GM23338 (cell line): ENCODE results near the gene LRRC8B. TPM values are rescaled to one million over a fixed set of nuclear protein-coding genes. Genes with fewer than 3 reads are reported as not detected.
A peak's percentile ranks its signal among the peaks of the same experiment; 100 is the strongest.

Source experiments
- ATAC-seq: fragments of 200-7000 bp; cut with Tn5 transposase; 3 replicates; pipeline ENCODE4 v1.9.1; 2020
- DNase-seq: peaks from one replicate; pipeline ENCODE4 v3.0.0-alpha.2; 2015; ENCODE audit warnings: low spot score
- H2AFZ ChIP-seq: fragments of 200-600 bp; sonication (generic); 2 replicates; pipeline ENCODE4 v1.8.0; 2016; ENCODE audit warnings: antibody characterized with exemption, mild to moderate bottlenecking, moderate library complexity
- H3F3A ChIP-seq: fragments of 200-600 bp; sonication (generic); replicated peaks from 2 replicates; pipeline ENCODE4 v1.8.0; 2017; ENCODE audit warnings: antibody characterized with exemption, mixed run types, low read depth
- H3K27ac ChIP-seq: fragments of 200-600 bp; sonication (generic); 2 replicates; pipeline ENCODE4 v1.6.1; 2016; ENCODE audit warnings: low read depth
- H3K27me3 ChIP-seq: fragments of 200-600 bp; sonication (generic); 2 replicates; pipeline ENCODE4 v1.8.0; 2016; ENCODE audit warnings: mild to moderate bottlenecking, mixed run types, moderate library complexity; ENCODE audit not compliant: insufficient read depth
- H3K36me3 ChIP-seq: fragments of 200-600 bp; sonication (generic); 2 replicates; pipeline ENCODE4 v1.8.0; 2016; ENCODE audit warnings: mild to moderate bottlenecking; ENCODE audit not compliant: insufficient read depth
- H3K4me1 ChIP-seq: fragments of 200-600 bp; sonication (generic); 2 replicates; pipeline ENCODE4 v1.8.0; 2016; ENCODE audit warnings: mild to moderate bottlenecking, moderate library complexity; ENCODE audit not compliant: insufficient read depth
- H3K4me2 ChIP-seq: fragments of 200-600 bp; sonication (generic); 2 replicates; pipeline ENCODE4 v1.7.1; 2017; ENCODE audit warnings: mixed run types
- H3K4me3 ChIP-seq: fragments of 200-600 bp; sonication (generic); 2 replicates; pipeline ENCODE4 v1.6.1; 2016; ENCODE audit warnings: mixed run types
- H3K79me2 ChIP-seq: fragments of 200-600 bp; sonication (generic); replicated peaks from 2 replicates; pipeline ENCODE4 v1.8.0; 2017; ENCODE audit warnings: mild to moderate bottlenecking; ENCODE audit not compliant: insufficient read depth
- H3K9me2 ChIP-seq: fragments of 200-600 bp; sonication (generic); 2 replicates; pipeline ENCODE4 v1.8.0; 2017; ENCODE audit not compliant: insufficient read depth
- H4K20me1 ChIP-seq: fragments of 200-600 bp; sonication (generic); replicated peaks from 2 replicates; pipeline ENCODE4 v1.8.0; 2017; ENCODE audit warnings: mild to moderate bottlenecking; ENCODE audit not compliant: insufficient read depth
- H3K27ac Mint-ChIP-seq: 2 replicates; pipeline ENCODE4 v1.8.0; 2020; ENCODE audit warnings: inconsistent platforms, mild to moderate bottlenecking, moderate library complexity, mixed read lengths
- H3K27me3 Mint-ChIP-seq: 3 replicates; pipeline ENCODE4 v1.8.0; 2022; ENCODE audit warnings: low read depth, mild to moderate bottlenecking, moderate library complexity, mixed read lengths, inconsistent platforms; ENCODE audit not compliant: insufficient read depth, poor library complexity
- H3K36me3 Mint-ChIP-seq: 3 replicates; pipeline ENCODE4 v1.8.0; 2021; ENCODE audit warnings: low read depth, mild to moderate bottlenecking, inconsistent platforms, moderate library complexity, mixed read lengths
- H3K4me1 Mint-ChIP-seq: 3 replicates; pipeline ENCODE4 v1.8.0; 2020; ENCODE audit warnings: mild to moderate bottlenecking, inconsistent platforms, mixed read lengths
- H3K4me3 Mint-ChIP-seq: 3 replicates; pipeline ENCODE4 v1.8.0; 2021; ENCODE audit warnings: moderate library complexity, mild to moderate bottlenecking, inconsistent platforms, mixed read lengths
- H3K9me3 Mint-ChIP-seq: 3 replicates; pipeline ENCODE4 v1.8.0; 2020; ENCODE audit warnings: moderate library complexity, mild to moderate bottlenecking, inconsistent platforms, mixed read lengths
- CREB1 ChIP-seq: fragments of 250-450 bp; sonication (Bioruptor Pico); IDR thresholded peaks from 2 replicates; pipeline ENCODE4 v1.5.0; 2020; ENCODE audit warnings: low read depth, mild to moderate bottlenecking, moderate library complexity
- EZH2 ChIP-seq: fragments of 200-600 bp; sonication (generic); IDR thresholded peaks from one replicate; pipeline ENCODE4 v1.8.0; 2017; ENCODE audit warnings: antibody characterized with exemption, mild to moderate bottlenecking, low read depth; ENCODE audit not compliant: unreplicated experiment
- EZH2phosphoT487 ChIP-seq: fragments of 200-600 bp; sonication (generic); IDR thresholded peaks from one replicate; pipeline ENCODE4 v1.8.1; 2018; ENCODE audit warnings: antibody characterized with exemption; ENCODE audit not compliant: unreplicated experiment
- NANOG ChIP-seq: IDR thresholded peaks from 2 replicates; pipeline ENCODE4 v1.6.1; 2016; ENCODE audit warnings: antibody characterized with exemption, borderline replicate concordance
- POLR2AphosphoS5 ChIP-seq: IDR thresholded peaks from 2 replicates; pipeline ENCODE4 v1.6.1; 2016; ENCODE audit warnings: antibody characterized with exemption, low read depth
- ZNF331 ChIP-seq: fragments of 250-450 bp; sonication (Bioruptor Pico); IDR thresholded peaks from 2 replicates; pipeline ENCODE4 v1.5.0; 2020; ENCODE audit warnings: low read depth, mild to moderate bottlenecking, moderate library complexity
- long read RNA-seq: library from polyadenylated mRNA; unstranded; transcript quantifications from one replicate; pipeline ENCODE4 v2.0.0, GENCODE V29; 2020; ENCODE audit not compliant: unreplicated experiment
- polyA plus RNA-seq: library from polyadenylated mRNA; unstranded; fragments of >200 nt; fragmentation: Nextera tagmentation; extraction: Ambion mirVana; gene quantifications from 2 replicates; pipeline ENCODE4 v1.2.1, GENCODE V29; 2016
- total RNA-seq: library from RNA; depleted of rRNA; stranded (reverse); fragments of >200 nt; shearing (Covaris generic); gene quantifications from 2 replicates; pipeline ENCODE4 v1.2.3, GENCODE V29; 2014; rRNA removed
- TF ChIP-seq, protein P1 (sequence below): fragments of 250-450 bp; sonication (Bioruptor Pico); IDR thresholded peaks from 2 replicates; pipeline ENCODE4 v1.5.0; 2020; ENCODE audit warnings: mild to moderate bottlenecking, moderate library complexity
- TF ChIP-seq, protein P2 (sequence below): IDR thresholded peaks from 2 replicates; pipeline ENCODE4 v1.6.1; 2016; ENCODE audit warnings: antibody characterized with exemption
- TF ChIP-seq, protein P3 (sequence below): IDR thresholded peaks from one replicate; pipeline ENCODE4 v1.6.1; 2018; ENCODE audit warnings: antibody characterized with exemption; ENCODE audit not compliant: unreplicated experiment

LRRC8B gene
- total RNA-seq (26.5 and 37.6 TPM in 2 replicates), polyA plus RNA-seq (7.5 and 9.0 TPM in 2 replicates)
- long read RNA-seq, full-length matches to known transcripts, result 3 of 6 reads
- long read RNA-seq, partial matches to known transcripts, result 1 of 6 reads
- long read RNA-seq, other reads (novel, unspliced or antisense), result 2 of 6 reads

DNA sequence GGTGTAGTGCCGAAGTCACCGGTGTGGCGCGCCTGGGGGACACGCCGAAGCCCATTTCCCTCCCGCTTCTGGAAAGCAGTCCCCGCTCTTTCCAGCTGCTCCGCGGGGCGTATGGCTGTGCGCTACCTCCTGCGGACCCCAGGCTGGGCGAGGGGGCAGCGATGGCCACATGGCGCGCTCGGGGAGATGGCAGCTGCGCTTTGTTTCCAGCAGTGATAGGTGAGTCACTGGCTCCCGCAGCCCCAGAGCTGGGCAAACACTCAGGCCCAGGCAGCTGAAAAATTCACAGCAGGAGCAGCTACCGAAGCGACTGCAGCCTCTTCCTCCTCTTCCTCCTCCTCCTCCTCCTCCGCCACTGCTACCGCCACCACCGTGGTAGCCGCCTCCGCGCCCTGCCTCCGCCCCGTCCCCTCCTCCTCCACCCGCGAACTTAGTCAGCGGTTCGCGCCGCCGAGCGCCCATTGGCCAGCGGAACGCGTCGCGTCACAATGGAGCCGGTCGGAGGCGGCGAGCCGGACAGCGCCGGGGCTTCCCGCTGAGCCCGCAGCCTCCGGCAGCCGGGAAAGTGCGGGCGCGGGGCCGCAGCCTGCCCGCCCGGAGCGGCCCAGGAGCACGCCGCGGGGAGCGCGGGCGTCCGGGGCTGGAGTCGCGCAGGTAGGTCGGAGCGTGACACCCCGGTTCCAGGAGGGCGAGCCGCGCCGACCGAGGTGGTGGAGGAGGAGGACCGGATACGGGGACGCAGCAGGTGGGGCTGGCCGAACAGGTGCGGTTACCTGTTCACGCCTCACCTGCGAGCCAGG lies at the start of gene LRRC8B:
Gene LRRC8B, plus strand, starts transcription at position 461 of the 800 bp plus-strand sequence. CDS start 57,822 bp downstream, outside the sequence.
- peaks cover 11% of the 10 kb centered on the region; the same call in 2 of the 3 replicates for H3K9me3 Mint-ChIP-seq
- H3K36me3 ChIP-seq, result no peaks in the 10 kb centered on the region
- H3K4me1 Mint-ChIP-seq, result peaks cover 26% of the 10 kb centered on the region
- peak within 1 kb of the TSS; percentile 71 for H3K4me3 ChIP-seq
- DNase-seq (peak; percentile 91), ATAC-seq (peak; percentile 87)
- peaks cover 13% of the 10 kb centered on the region for H3K36me3 Mint-ChIP-seq
- H3K4me3 Mint-ChIP-seq, result peak within 1 kb of the TSS; percentile 87; the same call in 2 of the 3 replicates
- peak within 1 kb of the TSS; percentile 19; the same call in 1 of the 2 replicates for H2AFZ ChIP-seq
- H3K27ac Mint-ChIP-seq, result peak within 1 kb of the TSS; percentile 92
- H3K27me3 ChIP-seq, result no peaks in the 10 kb centered on the region
- H3K27me3 Mint-ChIP-seq, result peaks cover 10% of the 10 kb centered on the region
- H3F3A ChIP-seq, result 0 out of 2 replicates have a peak, but pooled peaks cover 8% of the 10 kb centered on the region
- peaks cover 11% of the 10 kb centered on the region; the same call in 1 of the 2 replicates for H4K20me1 ChIP-seq
- H3K27ac ChIP-seq, result peak within 1 kb of the TSS; percentile 93
- H3K79me2 ChIP-seq, result peaks cover 41% of the 10 kb centered on the region
- H3K9me2 ChIP-seq, result no peaks in the 10 kb centered on the region
- H3K4me1 ChIP-seq, result peaks cover 31% of the 10 kb centered on the region
- H3K4me2 ChIP-seq, result peak within 1 kb of the TSS; percentile 77
- TF ChIP-seq, protein P1, sequence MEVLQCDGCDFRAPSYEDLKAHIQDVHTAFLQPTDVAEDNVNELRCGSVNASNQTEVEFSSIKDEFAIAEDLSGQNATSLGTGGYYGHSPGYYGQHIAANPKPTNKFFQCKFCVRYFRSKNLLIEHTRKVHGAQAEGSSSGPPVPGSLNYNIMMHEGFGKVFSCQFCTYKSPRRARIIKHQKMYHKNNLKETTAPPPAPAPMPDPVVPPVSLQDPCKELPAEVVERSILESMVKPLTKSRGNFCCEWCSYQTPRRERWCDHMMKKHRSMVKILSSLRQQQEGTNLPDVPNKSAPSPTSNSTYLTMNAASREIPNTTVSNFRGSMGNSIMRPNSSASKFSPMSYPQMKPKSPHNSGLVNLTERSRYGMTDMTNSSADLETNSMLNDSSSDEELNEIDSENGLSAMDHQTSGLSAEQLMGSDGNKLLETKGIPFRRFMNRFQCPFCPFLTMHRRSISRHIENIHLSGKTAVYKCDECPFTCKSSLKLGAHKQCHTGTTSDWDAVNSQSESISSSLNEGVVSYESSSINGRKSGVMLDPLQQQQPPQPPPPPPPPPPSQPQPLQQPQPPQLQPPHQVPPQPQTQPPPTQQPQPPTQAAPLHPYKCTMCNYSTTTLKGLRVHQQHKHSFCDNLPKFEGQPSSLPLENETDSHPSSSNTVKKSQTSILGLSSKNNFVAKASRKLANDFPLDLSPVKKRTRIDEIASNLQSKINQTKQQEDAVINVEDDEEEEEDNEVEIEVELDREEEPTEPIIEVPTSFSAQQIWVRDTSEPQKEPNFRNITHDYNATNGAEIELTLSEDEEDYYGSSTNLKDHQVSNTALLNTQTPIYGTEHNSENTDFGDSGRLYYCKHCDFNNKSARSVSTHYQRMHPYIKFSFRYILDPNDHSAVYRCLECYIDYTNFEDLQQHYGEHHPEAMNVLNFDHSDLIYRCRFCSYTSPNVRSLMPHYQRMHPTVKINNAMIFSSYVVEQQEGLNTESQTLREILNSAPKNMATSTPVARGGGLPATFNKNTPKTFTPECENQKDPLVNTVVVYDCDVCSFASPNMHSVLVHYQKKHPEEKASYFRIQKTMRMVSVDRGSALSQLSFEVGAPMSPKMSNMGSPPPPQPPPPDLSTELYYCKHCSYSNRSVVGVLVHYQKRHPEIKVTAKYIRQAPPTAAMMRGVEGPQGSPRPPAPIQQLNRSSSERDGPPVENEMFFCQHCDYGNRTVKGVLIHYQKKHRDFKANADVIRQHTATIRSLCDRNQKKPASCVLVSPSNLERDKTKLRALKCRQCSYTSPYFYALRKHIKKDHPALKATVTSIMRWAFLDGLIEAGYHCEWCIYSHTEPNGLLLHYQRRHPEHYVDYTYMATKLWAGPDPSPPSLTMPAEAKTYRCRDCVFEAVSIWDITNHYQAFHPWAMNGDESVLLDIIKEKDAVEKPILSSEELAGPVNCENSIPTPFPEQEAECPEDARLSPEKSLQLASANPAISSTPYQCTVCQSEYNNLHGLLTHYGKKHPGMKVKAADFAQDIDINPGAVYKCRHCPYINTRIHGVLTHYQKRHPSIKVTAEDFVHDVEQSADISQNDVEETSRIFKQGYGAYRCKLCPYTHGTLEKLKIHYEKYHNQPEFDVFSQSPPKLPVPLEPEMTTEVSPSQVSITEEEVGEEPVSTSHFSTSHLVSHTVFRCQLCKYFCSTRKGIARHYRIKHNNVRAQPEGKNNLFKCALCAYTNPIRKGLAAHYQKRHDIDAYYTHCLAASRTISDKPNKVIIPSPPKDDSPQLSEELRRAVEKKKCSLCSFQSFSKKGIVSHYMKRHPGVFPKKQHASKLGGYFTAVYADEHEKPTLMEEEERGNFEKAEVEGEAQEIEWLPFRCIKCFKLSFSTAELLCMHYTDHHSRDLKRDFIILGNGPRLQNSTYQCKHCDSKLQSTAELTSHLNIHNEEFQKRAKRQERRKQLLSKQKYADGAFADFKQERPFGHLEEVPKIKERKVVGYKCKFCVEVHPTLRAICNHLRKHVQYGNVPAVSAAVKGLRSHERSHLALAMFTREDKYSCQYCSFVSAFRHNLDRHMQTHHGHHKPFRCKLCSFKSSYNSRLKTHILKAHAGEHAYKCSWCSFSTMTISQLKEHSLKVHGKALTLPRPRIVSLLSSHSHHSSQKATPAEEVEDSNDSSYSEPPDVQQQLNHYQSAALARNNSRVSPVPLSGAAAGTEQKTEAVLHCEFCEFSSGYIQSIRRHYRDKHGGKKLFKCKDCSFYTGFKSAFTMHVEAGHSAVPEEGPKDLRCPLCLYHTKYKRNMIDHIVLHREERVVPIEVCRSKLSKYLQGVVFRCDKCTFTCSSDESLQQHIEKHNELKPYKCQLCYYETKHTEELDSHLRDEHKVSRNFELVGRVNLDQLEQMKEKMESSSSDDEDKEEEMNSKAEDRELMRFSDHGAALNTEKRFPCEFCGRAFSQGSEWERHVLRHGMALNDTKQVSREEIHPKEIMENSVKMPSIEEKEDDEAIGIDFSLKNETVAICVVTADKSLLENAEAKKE, result no peak
- TF ChIP-seq, protein P2, sequence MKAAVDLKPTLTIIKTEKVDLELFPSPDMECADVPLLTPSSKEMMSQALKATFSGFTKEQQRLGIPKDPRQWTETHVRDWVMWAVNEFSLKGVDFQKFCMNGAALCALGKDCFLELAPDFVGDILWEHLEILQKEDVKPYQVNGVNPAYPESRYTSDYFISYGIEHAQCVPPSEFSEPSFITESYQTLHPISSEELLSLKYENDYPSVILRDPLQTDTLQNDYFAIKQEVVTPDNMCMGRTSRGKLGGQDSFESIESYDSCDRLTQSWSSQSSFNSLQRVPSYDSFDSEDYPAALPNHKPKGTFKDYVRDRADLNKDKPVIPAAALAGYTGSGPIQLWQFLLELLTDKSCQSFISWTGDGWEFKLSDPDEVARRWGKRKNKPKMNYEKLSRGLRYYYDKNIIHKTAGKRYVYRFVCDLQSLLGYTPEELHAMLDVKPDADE, result no peak
- TF ChIP-seq EZH2 (no peak), ZNF331 (no peak), POLR2AphosphoS5 (peak; percentile 68), EZH2phosphoT487 (no peak), NANOG (no peak), CREB1 (CRISPR knock-in tag) (peak; percentile 85)
- TF ChIP-seq, protein P3, sequence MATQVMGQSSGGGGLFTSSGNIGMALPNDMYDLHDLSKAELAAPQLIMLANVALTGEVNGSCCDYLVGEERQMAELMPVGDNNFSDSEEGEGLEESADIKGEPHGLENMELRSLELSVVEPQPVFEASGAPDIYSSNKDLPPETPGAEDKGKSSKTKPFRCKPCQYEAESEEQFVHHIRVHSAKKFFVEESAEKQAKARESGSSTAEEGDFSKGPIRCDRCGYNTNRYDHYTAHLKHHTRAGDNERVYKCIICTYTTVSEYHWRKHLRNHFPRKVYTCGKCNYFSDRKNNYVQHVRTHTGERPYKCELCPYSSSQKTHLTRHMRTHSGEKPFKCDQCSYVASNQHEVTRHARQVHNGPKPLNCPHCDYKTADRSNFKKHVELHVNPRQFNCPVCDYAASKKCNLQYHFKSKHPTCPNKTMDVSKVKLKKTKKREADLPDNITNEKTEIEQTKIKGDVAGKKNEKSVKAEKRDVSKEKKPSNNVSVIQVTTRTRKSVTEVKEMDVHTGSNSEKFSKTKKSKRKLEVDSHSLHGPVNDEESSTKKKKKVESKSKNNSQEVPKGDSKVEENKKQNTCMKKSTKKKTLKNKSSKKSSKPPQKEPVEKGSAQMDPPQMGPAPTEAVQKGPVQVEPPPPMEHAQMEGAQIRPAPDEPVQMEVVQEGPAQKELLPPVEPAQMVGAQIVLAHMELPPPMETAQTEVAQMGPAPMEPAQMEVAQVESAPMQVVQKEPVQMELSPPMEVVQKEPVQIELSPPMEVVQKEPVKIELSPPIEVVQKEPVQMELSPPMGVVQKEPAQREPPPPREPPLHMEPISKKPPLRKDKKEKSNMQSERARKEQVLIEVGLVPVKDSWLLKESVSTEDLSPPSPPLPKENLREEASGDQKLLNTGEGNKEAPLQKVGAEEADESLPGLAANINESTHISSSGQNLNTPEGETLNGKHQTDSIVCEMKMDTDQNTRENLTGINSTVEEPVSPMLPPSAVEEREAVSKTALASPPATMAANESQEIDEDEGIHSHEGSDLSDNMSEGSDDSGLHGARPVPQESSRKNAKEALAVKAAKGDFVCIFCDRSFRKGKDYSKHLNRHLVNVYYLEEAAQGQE, result no peak
